ENCODE measurements around the gene SUSD1. TPM values are rescaled to one million over a fixed set of nuclear protein-coding genes. Genes with fewer than 3 reads are reported as not detected.
A peak's percentile ranks its signal among the peaks of the same experiment; 100 is the strongest.
"Not testable (repeated sequence)": the region's sequence is repeated elsewhere in the genome, so short reads cannot be mapped to it uniquely, and the experiment has no call there.

The SUSD1 gene
- total RNA-seq, 2 donors from 2014 or later, result 13.1 to 24.0 TPM

GRCh38 chr9:112203536-112203935 is 28.4 kb upstream of the SUSD1 start:
- peaks cover 7% of the 10 kb centered on the region for H3K9me3 ChIP-seq
- no peaks in the 10 kb centered on the region for H3K4me1 ChIP-seq (ENCODE audit: control insufficient read depth in 1 of 2, low read depth in 2 of 2)
- TF ChIP-seq CTCF (IDR thresholded peaks at IDR 0.05), result no peak
- H3K27me3 ChIP-seq (replicated peaks; ENCODE audit: insufficient read depth), result no peaks in the 10 kb centered on the region
- DNase-seq (ENCODE audit: low spot score) (no peak), ATAC-seq (ENCODE audit: insufficient number of reproducible peaks, low FRiP score, low read depth) (no peak)
- no peak overlapping the region for H3K4me3 ChIP-seq
- H3K27ac ChIP-seq, result no peak overlapping the region
- H3K36me3 ChIP-seq, result no peaks in the 10 kb centered on the region

DNA sequence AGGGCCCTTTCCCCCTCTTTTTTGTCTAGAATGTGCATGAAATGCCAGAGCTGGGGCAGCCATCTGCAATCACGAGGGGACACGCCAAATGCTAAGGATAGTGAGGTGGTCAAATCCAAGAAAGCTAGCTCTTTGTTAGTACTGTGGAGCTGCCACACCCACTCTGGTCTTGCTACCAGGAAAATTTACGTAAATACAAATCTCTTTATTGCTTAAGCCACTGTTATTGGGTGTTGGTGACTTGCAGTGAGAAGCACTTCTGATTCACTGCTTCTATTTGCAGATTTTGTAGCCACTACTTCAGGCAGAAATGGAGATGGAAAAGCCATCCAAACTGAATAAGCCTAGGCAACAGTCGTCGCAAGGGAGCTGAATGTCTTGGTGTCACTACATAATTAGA is 25.6 kb upstream of the SUSD1 start:
- no peak for ATAC-seq (ENCODE audit: insufficient number of reproducible peaks, low FRiP score, low read depth)
- Histone ChIP-seq H3K9me3 (no peaks in the 10 kb centered on the region), H3K4me3 (no peak overlapping the region), H3K27ac (no peak overlapping the region), H3K36me3 (no peaks in the 10 kb centered on the region), H3K27me3 (replicated peaks; ENCODE audit: insufficient read depth) (no peaks in the 10 kb centered on the region), H3K4me1 (ENCODE audit: control insufficient read depth in 1 of 2, low read depth in 2 of 2) (peaks cover 0 to under 1% of the 10 kb centered on the region in 2 donors)
- no peak for TF ChIP-seq CTCF (IDR thresholded peaks at IDR 0.05)
- DNase-seq (ENCODE audit: low spot score), result no peak

DNA sequence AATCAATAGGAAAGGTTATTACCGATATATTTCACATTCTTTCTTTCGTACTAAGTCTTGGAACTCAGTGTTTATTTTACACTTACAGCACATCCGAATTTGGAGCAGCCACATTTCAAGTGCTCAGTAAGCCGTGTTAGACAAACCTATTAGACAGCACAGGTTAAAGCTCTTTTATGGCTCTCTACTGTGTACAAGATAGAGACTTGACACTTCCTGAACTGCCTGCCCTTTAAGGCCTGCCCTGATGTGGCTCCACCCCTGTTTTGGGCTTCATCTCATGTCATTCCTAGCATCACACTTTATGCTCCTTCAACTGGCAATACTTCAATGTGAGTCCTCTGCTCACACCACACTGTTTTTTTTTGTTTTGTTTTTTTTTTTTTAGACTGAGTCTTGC is 23.5 kb upstream of the SUSD1 start:
- DNase-seq (ENCODE audit: low spot score) (no peak), ATAC-seq (ENCODE audit: insufficient number of reproducible peaks, low FRiP score, low read depth) (no peak)
- H3K4me3 ChIP-seq, result no peak overlapping the region
- peaks cover 4 to 18% of the 10 kb centered on the region in 2 donors for H3K4me1 ChIP-seq (ENCODE audit: control insufficient read depth in 1 of 2, low read depth in 2 of 2)
- TF ChIP-seq CTCF (IDR thresholded peaks at IDR 0.05), result no peak
- no peaks in the 10 kb centered on the region for H3K9me3 ChIP-seq
- no peak overlapping the region for H3K27ac ChIP-seq
- H3K36me3 ChIP-seq, result no peaks in the 10 kb centered on the region
- no peaks in the 10 kb centered on the region for H3K27me3 ChIP-seq (replicated peaks; ENCODE audit: insufficient read depth)

DNA sequence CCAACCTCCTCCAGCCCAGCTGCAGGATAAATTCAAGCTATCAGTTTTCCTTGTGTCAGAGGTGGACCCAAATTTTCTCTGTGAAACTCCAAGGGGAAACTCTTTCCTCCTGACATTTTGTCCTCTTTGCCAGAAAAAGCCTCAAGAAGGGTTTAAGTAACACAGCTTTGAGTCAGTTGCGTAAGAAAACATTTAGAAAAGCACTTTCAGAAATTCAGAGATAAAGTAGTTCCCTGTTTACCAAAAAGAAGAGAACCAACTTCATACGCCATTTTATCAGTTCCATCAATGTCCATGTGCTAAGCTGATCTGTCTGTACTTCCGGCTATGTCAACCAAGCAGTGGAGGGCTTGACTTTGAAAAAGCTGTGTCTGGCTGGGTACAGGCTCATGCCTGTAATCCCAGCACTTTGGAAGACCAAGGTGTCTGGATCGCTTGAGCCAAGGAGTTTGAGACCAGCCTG is 19.9 kb upstream of the SUSD1 start:
- peak overlapping the region; percentile 64 to 73 for H3K27ac ChIP-seq
- peak overlapping the region; percentile 22 for H3K4me3 ChIP-seq
- no peak for ATAC-seq (ENCODE audit: insufficient number of reproducible peaks, low FRiP score, low read depth)
- TF ChIP-seq CTCF (IDR thresholded peaks at IDR 0.05), result no peak
- no peak for DNase-seq (ENCODE audit: low spot score)
- H3K9me3 ChIP-seq, result no peaks in the 10 kb centered on the region
- H3K27me3 ChIP-seq (replicated peaks; ENCODE audit: insufficient read depth), result no peaks in the 10 kb centered on the region
- H3K4me1 ChIP-seq (ENCODE audit: control insufficient read depth in 1 of 2, low read depth in 2 of 2), result peaks cover 4 to 20% of the 10 kb centered on the region in 2 donors
- H3K36me3 ChIP-seq, result no peaks in the 10 kb centered on the region

DNA sequence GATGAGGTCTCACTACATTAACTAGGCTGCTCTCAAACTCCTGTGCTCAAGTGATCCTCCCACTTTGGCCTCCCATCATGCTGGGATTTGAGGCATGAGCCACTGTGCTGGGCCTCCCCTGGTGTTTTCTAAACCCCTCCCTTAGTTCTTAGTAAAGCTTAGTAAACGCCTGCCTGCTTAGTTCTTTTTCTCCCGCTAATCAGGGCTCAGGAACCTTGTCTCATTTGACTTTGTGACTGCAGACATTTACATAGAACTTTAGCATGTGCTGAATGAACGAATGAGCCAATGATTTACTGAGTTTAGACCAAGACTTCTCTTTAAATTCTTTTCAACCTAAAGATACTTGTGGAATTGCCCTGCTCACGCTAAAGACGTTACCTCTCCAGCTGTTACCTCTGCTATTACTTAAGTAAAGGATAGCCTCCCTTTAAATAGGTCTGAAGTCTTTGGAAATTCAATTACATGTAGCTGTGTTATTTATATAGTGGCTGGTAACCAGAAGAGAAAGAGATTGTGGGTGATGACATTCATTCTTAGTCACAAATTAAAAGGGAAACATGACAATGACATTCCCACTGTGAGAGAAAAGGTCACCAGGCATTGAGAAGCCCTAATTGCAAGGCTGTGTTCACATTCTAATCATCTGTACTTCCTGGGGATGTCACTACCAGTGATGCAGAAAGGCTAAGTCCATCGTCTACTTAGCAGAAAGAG is 18.6 kb upstream of the SUSD1 start:
- peak overlapping the region; percentile 22 for H3K4me3 ChIP-seq
- peak overlapping the region; percentile 38 to 64 for H3K27ac ChIP-seq
- no peaks in the 10 kb centered on the region for H3K36me3 ChIP-seq
- no peaks in the 10 kb centered on the region for H3K9me3 ChIP-seq
- no peak for TF ChIP-seq CTCF (IDR thresholded peaks at IDR 0.05)
- no peaks in the 10 kb centered on the region for H3K27me3 ChIP-seq (replicated peaks; ENCODE audit: insufficient read depth)
- H3K4me1 ChIP-seq (ENCODE audit: control insufficient read depth in 1 of 2, low read depth in 2 of 2), result peaks cover 4 to 20% of the 10 kb centered on the region in 2 donors
- ATAC-seq (ENCODE audit: insufficient number of reproducible peaks, low FRiP score, low read depth) (no peak), DNase-seq (ENCODE audit: low spot score) (no peak)

DNA sequence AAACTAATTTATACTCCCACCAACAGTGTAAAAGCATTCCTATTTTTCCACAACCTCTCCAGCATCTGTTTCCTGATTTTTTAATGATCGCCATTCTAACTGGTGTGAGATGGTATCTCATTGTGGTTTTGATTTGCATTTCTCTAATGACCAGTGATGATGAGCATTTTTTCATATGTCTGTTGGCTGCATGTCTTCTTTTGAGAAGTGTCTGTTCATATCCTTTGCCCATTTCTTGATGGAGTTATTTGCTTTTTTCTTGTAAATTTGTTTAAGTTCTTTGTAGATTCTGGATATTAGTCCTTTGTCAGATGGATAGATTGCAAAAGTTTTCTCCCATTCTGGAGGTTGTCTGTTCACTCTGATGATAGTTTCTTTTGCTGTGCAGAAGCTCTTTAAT is 15.2 kb upstream of the SUSD1 start:
- DNase-seq (ENCODE audit: low spot score); ATAC-seq (ENCODE audit: insufficient number of reproducible peaks, low FRiP score, low read depth); H3K27ac ChIP-seq; H3K36me3 ChIP-seq; H3K4me3 ChIP-seq; H3K9me3 ChIP-seq; H3K27me3 ChIP-seq (replicated peaks; ENCODE audit: insufficient read depth): not testable (repeated sequence)
- peaks cover 4 to 16% of the 10 kb centered on the region in 2 donors for H3K4me1 ChIP-seq (ENCODE audit: control insufficient read depth in 1 of 2, low read depth in 2 of 2)
